T-helper 17 cell (primary cell): ENCODE measurements around the gene PCARE. TPM values are rescaled to one million over a fixed set of nuclear protein-coding genes. Genes with fewer than 3 reads are reported as not detected.
A peak's percentile ranks its signal among the peaks of the same experiment; 100 is the strongest.

Source experiments
- ATAC-seq: fragments of 150-1000 bp; cut with Tn5 transposase; 2 replicates; pipeline ENCODE4 v1.10.0; 2021; ENCODE audit warnings: mild to moderate bottlenecking, moderate library complexity
- DNase-seq, 3 donors: peaks; one replicate each; pipeline versions ENCODE4 v3.0.0 to v3.0.0-alpha.2; 2020 to 2021
- H3K9me3 ChIP-seq: one replicate; pipeline ENCODE4 v1.7.0; 2013; ENCODE audit warnings: low read length, mild to moderate bottlenecking; ENCODE audit not compliant: control insufficient read depth, poor library complexity, severe bottlenecking
- H3K27ac Mint-ChIP-seq: one replicate; pipeline ENCODE4 v1.8.0; 2022; ENCODE audit warnings: mild to moderate bottlenecking, moderate library complexity, mixed read lengths
- H3K27me3 Mint-ChIP-seq: one replicate; pipeline ENCODE4 v1.8.0; 2022; ENCODE audit warnings: mixed read lengths
- H3K36me3 Mint-ChIP-seq: one replicate; pipeline ENCODE4 v1.8.0; 2022; ENCODE audit warnings: low read depth, mixed read lengths
- H3K4me1 Mint-ChIP-seq: one replicate; pipeline ENCODE4 v1.8.0; 2022; ENCODE audit warnings: mild to moderate bottlenecking, mixed read lengths
- H3K4me3 Mint-ChIP-seq: one replicate; pipeline ENCODE4 v1.8.0; 2022; ENCODE audit warnings: mild to moderate bottlenecking, moderate library complexity, mixed read lengths
- total RNA-seq, 4 donors: library from RNA in 2 of 4; stranded (reverse) in 2 of 4; gene quantifications; one replicate each; pipeline ENCODE4 v1.2.3 and lab custom pipeline; 2022 to 2026

The PCARE gene
- total RNA-seq, 2 donors from 2014 or later = not detected

GRCh38 chr2:29052807-29053206, 21.5 kb downstream of the PCARE start:
- no peak overlapping the region for H3K27ac Mint-ChIP-seq
- H3K27me3 Mint-ChIP-seq = no peaks in the 10 kb centered on the region
- no peaks in the 10 kb centered on the region for H3K4me1 Mint-ChIP-seq
- ATAC-seq (no peak), DNase-seq (no peak)
- no peaks in the 10 kb centered on the region for H3K9me3 ChIP-seq
- no peak overlapping the region for H3K4me3 Mint-ChIP-seq
- no peaks in the 10 kb centered on the region for H3K36me3 Mint-ChIP-seq

GRCh38 chr2:29051730-29052129, 22.6 kb downstream of the PCARE start:
- ATAC-seq (no peak), DNase-seq (no peak)
- no peak overlapping the region for H3K4me3 Mint-ChIP-seq
- no peaks in the 10 kb centered on the region for H3K27me3 Mint-ChIP-seq
- no peaks in the 10 kb centered on the region for H3K9me3 ChIP-seq
- H3K27ac Mint-ChIP-seq = no peak overlapping the region
- H3K36me3 Mint-ChIP-seq = no peaks in the 10 kb centered on the region
- no peaks in the 10 kb centered on the region for H3K4me1 Mint-ChIP-seq

GRCh38 chr2:29050591-29050990, 23.7 kb downstream of the PCARE start:
- Mint-ChIP-seq H3K27ac (no peak overlapping the region), H3K27me3 (no peaks in the 10 kb centered on the region), H3K4me3 (no peak overlapping the region), H3K4me1 (no peaks in the 10 kb centered on the region), H3K36me3 (no peaks in the 10 kb centered on the region)
- H3K9me3 ChIP-seq = no peaks in the 10 kb centered on the region
- no peak for ATAC-seq
- DNase-seq = no peak

GRCh38 chr2:29047083-29047845, 27.1 kb downstream of the PCARE start:
- DNase-seq = no peak
- Mint-ChIP-seq H3K4me3 (no peak overlapping the region), H3K27ac (no peak overlapping the region), H3K4me1 (peaks cover 2% of the 10 kb centered on the region), H3K27me3 (no peaks in the 10 kb centered on the region), H3K36me3 (peaks cover 3% of the 10 kb centered on the region)
- no peak for ATAC-seq
- H3K9me3 ChIP-seq = no peaks in the 10 kb centered on the region

- DNase-seq (no peak), ATAC-seq (no peak)
- H3K27ac Mint-ChIP-seq = no peak overlapping the region
- H3K9me3 ChIP-seq = no peaks in the 10 kb centered on the region
- H3K27me3 Mint-ChIP-seq = no peaks in the 10 kb centered on the region
- peaks cover 2% of the 10 kb centered on the region for H3K4me1 Mint-ChIP-seq
- peaks cover 3% of the 10 kb centered on the region for H3K36me3 Mint-ChIP-seq
- no peak overlapping the region for H3K4me3 Mint-ChIP-seq
These were observed 28.0 kb downstream of the PCARE start for GRCh38 chr2:29046321-29046720.

- Mint-ChIP-seq H3K4me3 (no peak overlapping the region), H3K36me3 (peaks cover 3% of the 10 kb centered on the region), H3K4me1 (peaks cover 4% of the 10 kb centered on the region), H3K27me3 (no peaks in the 10 kb centered on the region), H3K27ac (peak overlapping the region; percentile 32)
- ATAC-seq (no peak), DNase-seq (no peak)
- no peaks in the 10 kb centered on the region for H3K9me3 ChIP-seq
These were observed 29.9 kb downstream of the PCARE start for GRCh38 chr2:29044459-29044858.

GRCh38 chr2:29042561-29043075, 31.7 kb downstream of the PCARE start:
- DNase-seq = no peak
- no peak for ATAC-seq
- no peaks in the 10 kb centered on the region for H3K27me3 Mint-ChIP-seq
- H3K4me3 Mint-ChIP-seq = no peak overlapping the region
- no peaks in the 10 kb centered on the region for H3K9me3 ChIP-seq
- H3K36me3 Mint-ChIP-seq = peaks cover 3% of the 10 kb centered on the region
- H3K27ac Mint-ChIP-seq = no peak overlapping the region
- peaks cover 4% of the 10 kb centered on the region for H3K4me1 Mint-ChIP-seq

GRCh38 chr2:29041161-29041660, 33.1 kb downstream of the PCARE start:
- no peak overlapping the region for H3K4me3 Mint-ChIP-seq
- DNase-seq (no peak), ATAC-seq (no peak)
- no peaks in the 10 kb centered on the region for H3K27me3 Mint-ChIP-seq
- no peak overlapping the region for H3K27ac Mint-ChIP-seq
- no peaks in the 10 kb centered on the region for H3K9me3 ChIP-seq
- H3K36me3 Mint-ChIP-seq = peaks cover 5% of the 10 kb centered on the region
- peaks cover 6% of the 10 kb centered on the region for H3K4me1 Mint-ChIP-seq

GRCh38 chr2:29040552-29040951, 33.8 kb downstream of the PCARE start:
- no peak overlapping the region for H3K27ac Mint-ChIP-seq
- DNase-seq (no peak), ATAC-seq (no peak)
- H3K36me3 Mint-ChIP-seq = peaks cover 5% of the 10 kb centered on the region
- H3K4me1 Mint-ChIP-seq = peaks cover 11% of the 10 kb centered on the region
- H3K4me3 Mint-ChIP-seq = no peak overlapping the region
- no peaks in the 10 kb centered on the region for H3K9me3 ChIP-seq
- H3K27me3 Mint-ChIP-seq = no peaks in the 10 kb centered on the region

- ATAC-seq (no peak), DNase-seq (no peak)
- no peaks in the 10 kb centered on the region for H3K9me3 ChIP-seq
- no peak overlapping the region for H3K4me3 Mint-ChIP-seq
- H3K4me1 Mint-ChIP-seq = peaks cover 14% of the 10 kb centered on the region
- H3K27me3 Mint-ChIP-seq = no peaks in the 10 kb centered on the region
- no peak overlapping the region for H3K27ac Mint-ChIP-seq
- H3K36me3 Mint-ChIP-seq = peaks cover 4% of the 10 kb centered on the region
These were observed 34.4 kb downstream of the PCARE start for GRCh38 chr2:29039718-29040480.

- H3K27ac Mint-ChIP-seq = peak overlapping the region; percentile 86
- ATAC-seq (no peak), DNase-seq (no peak)
- no peaks in the 10 kb centered on the region for H3K27me3 Mint-ChIP-seq
- peaks cover 25% of the 10 kb centered on the region for H3K4me1 Mint-ChIP-seq
- H3K9me3 ChIP-seq = no peaks in the 10 kb centered on the region
- peak overlapping the region; percentile 33 for H3K4me3 Mint-ChIP-seq
- H3K36me3 Mint-ChIP-seq = peaks cover 2% of the 10 kb centered on the region
These were observed 39.1 kb downstream of the PCARE start for GRCh38 chr2:29035016-29035745.

GRCh38 chr2:29033656-29034055, 40.7 kb downstream of the PCARE start:
- Mint-ChIP-seq H3K36me3 (peaks cover 2% of the 10 kb centered on the region), H3K4me3 (no peak overlapping the region), H3K27ac (no peak overlapping the region), H3K27me3 (no peaks in the 10 kb centered on the region), H3K4me1 (peaks cover 25% of the 10 kb centered on the region)
- DNase-seq (no peak), ATAC-seq (no peak)
- H3K9me3 ChIP-seq = no peaks in the 10 kb centered on the region

GRCh38 chr2:29033172-29033571, 41.2 kb downstream of the PCARE start:
- no peak for ATAC-seq
- Mint-ChIP-seq H3K4me1 (peaks cover 25% of the 10 kb centered on the region), H3K27ac (no peak overlapping the region), H3K27me3 (no peaks in the 10 kb centered on the region), H3K36me3 (peaks cover 2% of the 10 kb centered on the region), H3K4me3 (no peak overlapping the region)
- no peak for DNase-seq
- H3K9me3 ChIP-seq = no peaks in the 10 kb centered on the region
